ENCODE data around the gene ANKRD53. TPM values are rescaled to one million over a fixed set of nuclear protein-coding genes. Genes with fewer than 3 reads are reported as not detected.

ANKRD53 gene
- total RNA-seq, 2 donors from 2014 or later, result 4.7 to 10.2 TPM

- no peaks in the 10 kb centered on the region for H3K27me3 ChIP-seq
- no peaks in the 10 kb centered on the region for H3K9me3 ChIP-seq
- no peak overlapping the region for H3K4me3 ChIP-seq
- DNase-seq (no peak), ATAC-seq (no peak)
- no peaks in the 10 kb centered on the region for H3K36me3 ChIP-seq (replicated peaks in 1 of 2; ENCODE audit: insufficient read depth in 1 of 2, low read depth in 2 of 2)
- WGBS, 2 donors, result 57 to 58% methylated on average over 10 to 11 of the region's 11 CpGs
- TF ChIP-seq CTCF (IDR thresholded peaks at IDR 0.05) (no peak), POLR2A (IDR thresholded peaks at IDR 0.05) (no peak)
- peaks cover 8% of the 10 kb centered on the region for H3K4me1 ChIP-seq
- intact Hi-C loops (cut with DNase I), result no loop called here
- no peak overlapping the region for H3K27ac ChIP-seq
Measured at GRCh38 chr2:71003966-71004755, 25.7 kb downstream of the ANKRD53 start.

- intact Hi-C loops (cut with DNase I), result no loop called here
- TF ChIP-seq POLR2A (IDR thresholded peaks at IDR 0.05) (no peak), CTCF (IDR thresholded peaks at IDR 0.05) (no peak)
- ATAC-seq (no peak), DNase-seq (no peak)
- Histone ChIP-seq H3K4me3 (no peak overlapping the region), H3K36me3 (replicated peaks in 1 of 2; ENCODE audit: insufficient read depth in 1 of 2, low read depth in 2 of 2) (no peaks in the 10 kb centered on the region), H3K27ac (no peak overlapping the region), H3K27me3 (no peaks in the 10 kb centered on the region), H3K4me1 (peaks cover 8% of the 10 kb centered on the region), H3K9me3 (no peaks in the 10 kb centered on the region)
- 66 to 76% methylated on average over 4 to 6 of the region's 6 CpGs for WGBS, 2 donors
Measured at GRCh38 chr2:71004857-71005256, 26.4 kb downstream of the ANKRD53 start.

DNA sequence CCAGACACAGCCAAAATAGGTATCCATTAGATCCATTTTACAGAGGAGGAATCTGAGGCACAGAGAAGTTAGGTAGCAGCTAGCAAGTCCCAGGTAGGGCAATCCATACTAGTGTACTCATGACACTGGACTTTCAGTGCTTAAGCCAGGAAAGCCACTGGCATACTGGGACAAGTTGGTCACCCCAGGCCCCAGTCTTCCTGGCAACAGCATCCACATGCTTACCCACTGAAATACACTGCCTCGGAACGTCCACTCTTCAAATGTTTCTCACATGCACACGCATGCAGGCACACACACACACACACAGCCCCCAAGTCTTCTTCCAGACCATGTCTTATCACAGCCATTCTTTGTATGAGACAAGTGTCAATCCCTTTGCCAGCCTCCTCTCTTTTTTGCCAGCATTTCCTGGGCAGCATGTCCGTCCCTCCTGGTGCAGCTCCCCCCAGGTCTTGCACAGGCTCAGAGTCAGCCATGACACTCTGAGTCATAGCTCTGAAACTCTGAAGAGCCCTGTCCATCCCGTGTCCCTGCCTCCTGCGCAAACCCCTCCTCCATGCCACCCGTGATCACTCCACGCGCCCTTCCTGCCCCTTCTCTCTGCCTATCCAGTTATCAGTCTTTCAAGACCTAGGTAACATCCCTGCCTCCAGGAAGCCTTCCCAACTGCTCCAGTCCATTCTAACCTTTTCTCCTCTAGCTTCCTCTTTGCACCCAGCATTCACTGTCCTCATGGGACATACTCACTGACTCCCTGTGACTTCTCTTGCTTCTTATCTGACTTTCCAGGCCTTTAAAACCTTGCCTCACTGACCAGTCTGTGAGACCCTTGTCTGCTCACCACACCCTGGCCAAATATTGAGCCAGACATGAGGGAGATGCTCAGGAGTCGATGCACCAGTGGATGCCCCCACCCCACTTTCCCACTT lies 27.1 kb downstream of the ANKRD53 start:
- DNase-seq (no peak), ATAC-seq (no peak)
- Histone ChIP-seq H3K27me3 (no peaks in the 10 kb centered on the region), H3K36me3 (replicated peaks in 1 of 2; ENCODE audit: insufficient read depth in 1 of 2, low read depth in 2 of 2) (no peaks in the 10 kb centered on the region), H3K4me1 (peaks cover 8% of the 10 kb centered on the region), H3K27ac (no peak overlapping the region), H3K4me3 (no peak overlapping the region), H3K9me3 (no peaks in the 10 kb centered on the region)
- intact Hi-C loops (cut with DNase I), result no loop called here
- 72 to 74% methylated on average over 10 of the region's 10 CpGs for WGBS, 2 donors
- TF ChIP-seq CTCF (IDR thresholded peaks at IDR 0.05) (no peak), POLR2A (IDR thresholded peaks at IDR 0.05) (no peak)

DNA sequence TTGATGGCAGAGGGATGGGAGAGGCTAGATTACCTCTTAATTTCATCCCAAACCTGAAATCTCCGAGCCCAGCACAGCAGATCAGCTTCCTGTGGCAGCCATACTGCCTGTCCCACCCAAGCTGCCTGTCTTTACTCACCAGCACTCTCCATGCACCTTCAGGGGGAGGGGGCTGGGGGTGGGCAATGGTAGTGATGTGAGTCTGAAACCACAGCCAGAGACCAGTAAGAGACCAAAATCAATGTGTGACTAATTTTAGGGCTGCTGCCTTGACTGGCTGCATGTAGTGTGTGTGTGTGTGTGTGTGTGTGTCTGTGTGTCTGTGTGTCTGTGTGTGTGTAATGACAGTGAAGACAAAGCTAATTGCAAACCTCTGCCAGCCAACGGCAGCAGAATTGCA lies 27.9 kb downstream of the ANKRD53 start:
- H3K4me1 ChIP-seq, result peaks cover under 1% of the 10 kb centered on the region
- 30 to 33% methylated on average over 2 of the region's 2 CpGs for WGBS, 2 donors
- TF ChIP-seq CTCF (IDR thresholded peaks at IDR 0.05), result no peak
- TF ChIP-seq POLR2A (IDR thresholded peaks at IDR 0.05), result no peak
- H3K27ac ChIP-seq, result no peak overlapping the region
- no peaks in the 10 kb centered on the region for H3K36me3 ChIP-seq (replicated peaks in 1 of 2; ENCODE audit: insufficient read depth in 1 of 2, low read depth in 2 of 2)
- no peaks in the 10 kb centered on the region for H3K27me3 ChIP-seq
- H3K4me3 ChIP-seq, result no peak overlapping the region
- intact Hi-C loops (cut with DNase I), result no loop called here
- ATAC-seq, result no peak
- no peaks in the 10 kb centered on the region for H3K9me3 ChIP-seq
- DNase-seq, result no peak

Measured in body of pancreas (tissue), 4 donors.